CD4-positive, alpha-beta T cell treated with Interleukin-4 for 1 hour (primary cell): ENCODE measurements around the gene NAA25.
"Not testable (repeated sequence)": the region's sequence is repeated elsewhere in the genome, so short reads cannot be mapped to it uniquely, and the experiment has no call there.

Experiments used
- DNase-seq, 2 donors: peaks; one replicate each; pipeline ENCODE4 v3.0.0-alpha.2; 2020 to 2022

Gene NAA25

GRCh38 chr12:112007945-112008344 is 100.6 kb downstream of the NAA25 start:
- no peak for DNase-seq

GRCh38 chr12:112005419-112006395 is 102.9 kb downstream of the NAA25 start:
- no peak for DNase-seq

GRCh38 chr12:112004041-112004440 is 104.5 kb downstream of the NAA25 start:
- no peak for DNase-seq

- DNase-seq = no peak
Measured at GRCh38 chr12:112001576-112001975, 107.0 kb downstream of the NAA25 start.

GRCh38 chr12:112000820-112001219 is 107.8 kb downstream of the NAA25 start:
- DNase-seq = peak in 1 of 2 donors; percentile 41

- not testable (repeated sequence) for DNase-seq
Measured at GRCh38 chr12:111999129-111999528, 109.5 kb downstream of the NAA25 start.

GRCh38 chr12:111998015-111998414 is 110.6 kb downstream of the NAA25 start:
- DNase-seq = no peak

GRCh38 chr12:111997300-111997699 is 111.3 kb downstream of the NAA25 start:
- no peak for DNase-seq

- DNase-seq = no peak
Measured at GRCh38 chr12:111995782-111996480, 112.7 kb downstream of the NAA25 start.

GRCh38 chr12:111994211-111995111 is 114.1 kb downstream of the NAA25 start:
- DNase-seq = peak in 1 of 2 donors; percentile 67

- DNase-seq = peak in 1 of 2 donors; percentile 52
Measured at GRCh38 chr12:111993292-111994150, 115.1 kb downstream of the NAA25 start.

- no peak for DNase-seq
Measured at GRCh38 chr12:111992464-111992863, 116.1 kb downstream of the NAA25 start.

- no peak for DNase-seq
Measured at GRCh38 chr12:111991946-111992345, 116.6 kb downstream of the NAA25 start.

GRCh38 chr12:111991535-111991934 is 117.0 kb downstream of the NAA25 start:
- no peak for DNase-seq

GRCh38 chr12:111984820-111985219 is 123.8 kb downstream of the NAA25 start:
- DNase-seq = no peak

GRCh38 chr12:111981987-111982386 is 126.6 kb downstream of the NAA25 start:
- no peak for DNase-seq

- DNase-seq = no peak
Measured at GRCh38 chr12:111980598-111980997, 128.0 kb downstream of the NAA25 start.

GRCh38 chr12:111978545-111978944 is 130.0 kb downstream of the NAA25 start:
- no peak for DNase-seq

- no peak for DNase-seq
Measured at GRCh38 chr12:111976860-111977259, 131.7 kb downstream of the NAA25 start.
